ENCODE measurements around the gene FRY.

The FRY gene

DNA sequence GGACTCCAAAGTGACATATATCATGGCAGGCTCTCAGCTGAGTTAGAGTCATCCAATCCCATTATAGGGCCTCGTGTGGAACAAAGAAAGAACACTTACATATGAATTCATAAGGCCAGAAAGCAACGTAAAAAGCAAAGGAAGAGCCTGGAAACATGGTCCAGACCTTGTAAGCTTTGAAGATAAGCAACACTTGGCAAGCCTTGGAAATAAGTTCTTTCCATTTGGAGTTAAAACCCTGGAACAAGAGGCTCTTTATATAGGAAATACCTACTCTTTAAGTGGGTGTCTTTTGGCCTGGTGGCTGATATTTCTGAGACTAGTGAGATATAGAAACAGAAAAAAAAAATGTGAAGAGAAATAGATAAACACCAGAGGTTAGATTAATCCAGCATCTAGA, 234.2 kb downstream of the FRY start:
- DNase-seq = no peak

DNA sequence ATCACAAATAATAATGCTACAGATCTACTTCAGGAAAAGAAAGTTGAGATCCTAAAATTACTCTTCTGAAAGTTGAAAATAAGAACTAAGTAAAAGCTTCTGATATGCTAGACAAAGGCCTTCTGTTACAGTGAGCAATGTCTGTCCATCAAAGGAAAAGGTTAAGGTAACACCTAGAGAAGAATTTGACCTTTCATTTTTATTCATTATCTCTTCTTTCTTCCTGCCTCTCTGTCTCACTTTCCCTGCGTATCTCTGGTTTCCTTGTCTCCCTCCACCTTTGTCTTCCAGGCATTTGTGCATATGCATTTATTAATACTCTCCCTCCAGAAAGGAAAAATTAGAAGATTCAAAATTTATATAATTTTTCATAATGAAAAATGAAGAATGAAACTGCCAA, 234.6 kb downstream of the FRY start:
- no peak for DNase-seq

DNA sequence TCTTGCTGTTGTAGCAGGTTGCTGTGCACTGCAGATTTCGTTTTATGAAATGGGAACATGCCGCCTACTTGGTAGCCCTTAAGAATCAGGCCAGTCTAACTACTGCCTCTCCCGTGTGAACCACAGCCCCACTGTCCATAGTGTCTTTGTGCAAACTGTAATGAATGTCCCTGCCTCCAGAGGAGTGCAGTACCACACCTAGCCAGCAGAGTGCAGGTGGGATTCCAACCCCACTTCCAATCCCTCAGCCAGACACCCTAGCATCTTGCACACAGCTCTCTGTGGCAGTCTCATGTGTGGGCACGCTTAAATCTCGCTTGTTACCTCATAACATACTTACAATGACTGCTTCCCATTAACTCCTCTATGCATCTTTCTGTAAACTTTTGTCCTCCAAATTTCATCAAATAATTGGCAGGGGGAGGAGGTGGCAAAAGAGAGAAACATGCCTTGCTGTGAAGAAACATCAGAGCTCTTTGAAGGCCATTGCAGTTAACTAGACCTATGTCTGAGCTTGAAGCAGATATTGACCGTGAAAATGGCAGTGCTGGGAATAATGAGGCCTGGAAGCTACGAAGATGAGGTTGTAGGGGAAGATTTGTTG, 236.4 kb downstream of the FRY start:
- DNase-seq = no peak

DNA sequence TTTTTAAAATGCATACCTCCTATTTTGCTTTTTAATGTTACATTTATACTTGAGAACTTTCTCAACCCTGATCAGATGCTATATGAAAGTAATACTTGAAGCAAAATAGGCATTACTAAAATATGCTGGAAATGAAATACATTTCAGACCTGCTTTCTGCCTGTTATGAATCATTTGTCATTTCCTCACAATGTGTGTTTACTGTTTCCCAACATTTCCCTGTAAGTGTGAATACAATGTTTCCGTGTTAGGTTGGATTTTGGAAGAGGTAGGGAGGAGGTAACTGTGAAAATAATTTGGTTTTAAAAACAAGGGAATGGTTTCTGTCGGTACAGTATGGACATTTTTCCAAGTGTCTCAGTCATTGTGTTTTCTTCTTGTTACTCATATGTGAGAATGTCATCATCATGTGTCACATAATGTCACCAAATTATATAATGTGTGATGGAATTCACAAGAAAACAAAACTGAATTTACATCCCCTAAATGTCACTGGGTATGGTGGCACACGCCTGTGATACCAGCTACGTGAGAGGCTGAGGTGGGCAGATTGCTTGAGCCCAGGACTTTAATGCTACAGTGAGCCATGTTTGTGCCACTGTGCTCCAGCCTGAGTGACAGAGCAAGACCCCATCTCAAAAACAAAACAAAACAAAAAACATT, 240.6 kb downstream of the FRY start:
- DNase-seq = no peak

DNA sequence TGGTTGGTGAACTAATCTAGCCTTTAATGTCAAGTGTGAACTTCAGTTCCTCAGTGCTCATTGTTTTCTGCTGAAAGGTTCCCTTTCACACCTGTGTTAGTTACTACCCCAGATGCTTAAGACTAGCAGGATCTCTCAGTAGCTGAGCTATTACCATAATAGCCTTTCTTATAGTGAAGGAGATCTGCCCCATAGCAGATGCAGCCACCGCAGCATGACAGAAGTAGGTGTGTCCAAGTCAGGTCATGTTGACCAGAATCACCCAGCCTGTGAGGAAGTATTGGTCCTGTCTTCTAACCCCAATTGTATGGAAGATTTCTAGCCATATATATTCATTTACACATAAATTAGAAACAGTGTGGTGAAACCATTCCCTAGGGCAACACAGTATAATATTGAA, 246.3 kb downstream of the FRY start:
- no peak for DNase-seq

DNA sequence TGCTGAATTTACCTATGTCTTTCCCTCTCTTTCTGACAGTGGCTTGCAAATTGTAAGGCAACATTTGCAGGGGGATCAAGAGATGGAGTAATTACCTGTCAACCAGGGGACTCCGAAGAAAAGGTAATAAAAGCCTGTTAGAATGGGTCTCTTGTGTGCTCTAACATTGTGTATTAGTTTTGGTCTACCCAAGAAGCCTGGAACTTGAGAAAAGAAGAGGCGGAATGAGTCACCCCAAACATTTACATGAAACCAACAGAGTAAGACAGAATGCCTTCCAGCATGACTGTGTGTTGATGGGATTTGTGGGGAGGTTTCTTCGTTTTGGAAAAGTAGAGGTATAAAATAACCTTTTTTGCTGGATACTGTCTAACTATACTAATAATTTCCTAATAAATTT, 246.9 kb downstream of the FRY start:
- DNase-seq = peak; percentile 25

DNA sequence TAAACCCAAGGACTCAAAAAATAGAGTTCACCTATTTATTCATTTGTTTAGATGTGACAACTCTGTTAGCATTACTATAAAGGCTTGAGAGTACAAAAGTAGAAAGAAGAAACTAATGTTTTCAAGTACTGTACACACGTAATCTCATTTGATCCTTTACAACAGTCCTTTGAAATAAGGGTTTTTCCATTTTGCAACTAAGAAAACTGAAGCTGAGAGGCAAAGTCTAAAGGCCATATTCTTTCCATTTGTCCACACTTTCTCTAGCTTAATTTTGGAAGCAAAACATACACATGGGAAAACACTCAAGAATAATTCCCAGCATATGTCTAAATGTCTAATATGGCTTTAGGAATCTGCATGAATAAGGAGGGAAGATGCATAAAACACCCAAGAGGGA, 249.5 kb downstream of the FRY start:
- DNase-seq = no peak

DNA sequence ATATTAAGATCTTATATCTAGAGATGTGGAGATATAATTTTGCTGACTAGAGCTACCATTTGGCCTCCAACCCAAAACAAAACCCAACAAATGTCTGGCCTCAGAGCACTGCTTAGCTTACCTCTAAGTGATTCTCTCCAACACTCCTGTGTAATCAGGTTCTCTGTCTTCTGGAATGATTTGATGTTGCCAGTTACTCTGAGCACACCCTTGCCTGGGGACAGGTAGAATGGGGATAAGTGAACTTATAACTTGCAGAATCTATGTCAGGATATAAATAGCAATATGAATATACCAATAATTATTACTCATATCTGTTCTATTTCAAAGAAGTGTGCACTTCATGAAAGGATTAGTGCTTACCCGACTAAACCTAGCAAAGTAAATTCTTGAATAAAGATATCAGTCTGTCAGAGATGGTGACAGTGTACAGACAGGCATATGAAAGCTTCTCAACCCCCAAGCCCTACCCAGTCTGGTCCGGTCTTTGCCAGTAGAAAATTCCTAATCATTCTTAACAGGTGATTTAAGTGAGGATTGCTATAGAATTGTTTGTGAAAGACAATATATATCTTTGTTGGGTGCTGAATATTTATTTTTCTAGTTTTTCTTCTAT, 250.6 kb downstream of the FRY start:
- no peak for DNase-seq

DNA sequence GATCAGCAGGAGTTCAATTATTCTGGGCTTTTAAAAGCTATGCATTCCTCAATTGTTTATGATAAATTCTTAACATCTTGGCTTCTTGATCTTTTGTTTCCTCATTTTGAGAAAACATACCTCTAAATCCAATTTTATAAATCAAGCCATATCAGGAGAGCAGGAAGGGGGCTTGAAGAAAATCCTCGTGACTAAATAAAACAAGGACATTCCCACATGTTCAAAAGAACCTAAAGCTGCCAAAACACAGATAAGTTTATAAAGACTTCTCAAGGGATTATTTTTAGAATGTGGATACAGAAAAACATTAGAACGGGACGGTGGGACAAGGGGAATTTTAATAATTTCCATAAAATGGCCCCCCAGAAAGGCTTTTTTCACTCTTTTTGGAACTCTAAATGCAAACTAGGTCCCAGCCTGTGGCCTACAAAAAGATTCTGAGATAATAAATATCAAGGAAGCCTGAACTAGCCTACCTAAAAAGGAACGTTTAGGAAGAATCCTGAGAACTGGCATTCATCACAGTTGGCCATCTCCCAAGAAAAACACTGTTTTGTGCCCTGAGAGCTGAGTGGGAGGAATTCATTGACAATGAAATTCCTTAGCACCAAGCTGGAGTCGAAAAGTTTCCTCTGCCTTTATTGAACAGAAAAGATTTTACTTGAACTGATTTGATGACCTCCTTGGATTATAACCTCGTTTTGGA, 253.5 kb downstream of the FRY start:
- peak; percentile 45 for DNase-seq

DNA sequence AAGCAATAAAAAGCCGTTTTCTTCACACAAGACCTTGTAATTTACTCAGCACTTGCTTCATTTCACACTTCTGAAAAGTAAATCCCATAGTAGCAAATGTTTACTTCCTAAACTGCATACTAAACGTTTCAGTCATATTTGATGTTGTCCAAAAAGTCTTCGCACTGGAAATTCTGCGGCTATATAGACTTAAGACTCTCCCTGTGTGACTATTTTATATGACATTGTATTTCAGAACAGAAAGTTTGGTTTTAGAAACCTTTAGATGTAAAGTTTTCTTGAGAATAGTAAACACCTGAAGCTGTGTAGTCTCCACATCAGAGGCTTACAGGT, 254.0 kb downstream of the FRY start:
- DNase-seq = no peak

DNA sequence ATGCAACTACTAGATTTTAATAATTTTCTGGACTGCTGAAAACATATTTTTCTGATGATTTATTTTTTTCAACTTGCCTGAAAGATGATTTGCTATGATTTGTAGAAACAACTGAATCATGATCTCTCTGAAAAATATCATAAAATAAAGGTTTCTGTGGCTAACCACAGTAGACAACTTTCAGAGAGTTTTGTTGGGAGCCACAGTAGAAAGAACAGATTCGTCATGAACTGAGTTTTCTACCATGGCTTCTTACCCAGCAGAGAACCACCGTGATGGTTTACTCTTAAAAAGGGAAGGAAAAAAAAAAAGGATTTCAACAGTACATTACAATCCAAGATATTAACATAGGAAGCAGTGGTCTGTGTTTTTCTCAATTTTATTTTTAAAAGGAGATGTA, 265.6 kb downstream of the FRY start:
- peak; percentile 5 for DNase-seq

DNA sequence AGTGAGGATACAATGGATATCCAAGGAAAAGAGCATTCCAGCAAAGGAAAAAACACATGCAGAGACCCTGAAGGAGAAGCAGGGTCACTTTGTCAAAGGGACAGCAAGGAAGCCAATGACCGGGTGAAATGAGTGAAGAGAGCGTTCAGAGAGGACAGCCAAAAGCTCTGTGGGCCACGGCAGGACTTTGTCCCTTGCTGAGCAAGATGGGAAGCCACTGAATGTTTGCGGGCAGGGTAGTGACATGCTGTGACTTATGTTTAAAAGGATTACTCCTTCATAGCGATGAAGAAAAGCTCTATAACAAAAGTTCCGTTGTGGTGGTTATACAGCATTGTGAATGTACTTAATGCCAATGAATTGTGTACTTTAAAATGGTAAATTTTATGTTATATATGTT, 267.1 kb downstream of the FRY start:
- no peak for DNase-seq

DNA sequence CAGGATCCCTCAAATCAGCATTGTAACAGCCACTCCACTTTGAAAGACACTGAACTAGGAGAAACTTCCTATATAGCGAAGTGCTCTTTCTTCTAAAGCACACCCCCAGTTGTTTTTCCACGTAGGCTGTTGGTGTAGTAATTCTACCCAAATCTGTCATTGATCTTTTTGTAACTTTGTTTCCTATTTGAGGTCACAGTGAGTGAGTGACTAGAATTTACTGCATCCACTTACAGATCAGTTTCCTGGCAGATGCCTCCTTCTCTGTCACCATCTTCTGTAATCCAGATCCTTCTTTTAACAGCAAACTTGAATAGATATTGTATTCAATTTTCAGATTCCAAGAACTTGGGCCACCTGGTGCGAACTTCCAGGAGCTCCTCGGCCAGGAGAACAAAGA, 268.3 kb downstream of the FRY start:
- no peak for DNase-seq

DNA sequence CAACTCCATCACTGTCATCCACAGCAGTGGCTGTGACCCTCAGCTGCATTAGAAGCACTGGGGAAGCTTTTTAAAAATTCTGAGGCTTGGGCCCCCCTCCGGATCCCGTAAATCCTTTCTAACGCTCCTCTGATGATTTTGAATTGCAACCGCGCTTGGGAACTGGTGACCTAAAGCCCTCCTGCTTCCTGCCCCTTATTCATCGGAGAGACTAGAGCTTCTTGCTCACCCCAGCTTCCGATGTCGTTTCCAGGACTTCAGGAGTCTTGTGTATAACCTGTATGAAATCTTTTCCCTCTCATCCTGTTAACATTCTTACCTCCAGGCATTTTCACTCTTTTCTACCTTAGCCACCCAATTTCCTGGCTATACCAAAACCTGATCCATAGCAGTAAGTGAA, 268.8 kb downstream of the FRY start:
- no peak for DNase-seq

DNA sequence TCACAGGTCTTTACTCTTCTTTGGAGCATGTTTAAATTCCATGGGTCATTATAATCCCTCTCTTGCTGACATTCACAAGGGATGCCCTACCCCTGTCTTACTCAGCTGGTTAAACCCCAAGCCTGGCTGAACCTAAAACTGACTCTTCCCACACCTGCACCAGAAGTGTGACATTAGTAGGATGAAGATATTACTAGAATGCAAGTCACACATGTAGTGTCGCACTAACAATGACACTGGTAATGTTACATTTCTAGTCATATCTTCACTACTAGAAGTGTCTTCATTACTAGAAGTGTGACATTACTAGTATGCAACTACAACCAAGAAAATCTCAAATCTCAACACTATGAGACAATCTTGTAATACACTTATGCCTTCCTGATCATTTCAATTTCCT, 269.3 kb downstream of the FRY start:
- no peak for DNase-seq

DNA sequence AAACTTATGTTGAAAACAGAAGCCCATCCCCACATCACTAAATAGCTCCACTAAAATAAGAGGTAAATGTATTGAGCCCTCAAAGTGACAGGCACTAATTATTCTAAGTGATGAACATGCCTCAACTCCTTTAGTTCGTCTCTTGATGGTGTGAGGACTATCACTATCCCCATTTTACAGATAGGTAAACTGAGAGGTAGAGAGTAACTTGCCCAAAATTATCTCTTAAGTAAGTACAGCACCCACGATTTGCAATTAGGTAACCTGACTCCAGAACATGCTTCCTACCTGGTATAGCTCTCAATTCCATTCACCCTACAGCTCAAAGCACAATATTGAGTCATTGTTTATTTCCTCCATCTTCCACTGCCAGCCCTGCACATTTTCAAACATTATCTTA, 270.9 kb downstream of the FRY start:
- DNase-seq = no peak

DNA sequence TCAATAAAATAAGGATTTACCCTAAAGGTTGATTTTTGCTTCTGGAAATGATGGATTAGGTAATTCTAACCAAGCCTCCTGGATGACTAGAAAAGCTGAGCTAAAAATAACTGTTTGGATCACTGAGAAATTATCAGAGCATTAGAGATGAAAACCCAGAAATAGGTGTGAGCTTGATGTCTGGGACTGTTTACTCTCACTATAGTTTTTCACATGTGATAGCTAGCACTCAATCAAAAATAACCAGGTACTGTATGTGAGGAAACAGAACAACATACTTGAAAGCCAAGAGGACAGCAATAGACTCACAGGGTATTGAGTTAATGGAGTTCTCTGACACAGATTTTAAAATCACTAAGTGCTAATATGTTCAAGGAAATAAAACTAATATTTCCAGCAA, 274.1 kb downstream of the FRY start:
- no peak for DNase-seq

DNA sequence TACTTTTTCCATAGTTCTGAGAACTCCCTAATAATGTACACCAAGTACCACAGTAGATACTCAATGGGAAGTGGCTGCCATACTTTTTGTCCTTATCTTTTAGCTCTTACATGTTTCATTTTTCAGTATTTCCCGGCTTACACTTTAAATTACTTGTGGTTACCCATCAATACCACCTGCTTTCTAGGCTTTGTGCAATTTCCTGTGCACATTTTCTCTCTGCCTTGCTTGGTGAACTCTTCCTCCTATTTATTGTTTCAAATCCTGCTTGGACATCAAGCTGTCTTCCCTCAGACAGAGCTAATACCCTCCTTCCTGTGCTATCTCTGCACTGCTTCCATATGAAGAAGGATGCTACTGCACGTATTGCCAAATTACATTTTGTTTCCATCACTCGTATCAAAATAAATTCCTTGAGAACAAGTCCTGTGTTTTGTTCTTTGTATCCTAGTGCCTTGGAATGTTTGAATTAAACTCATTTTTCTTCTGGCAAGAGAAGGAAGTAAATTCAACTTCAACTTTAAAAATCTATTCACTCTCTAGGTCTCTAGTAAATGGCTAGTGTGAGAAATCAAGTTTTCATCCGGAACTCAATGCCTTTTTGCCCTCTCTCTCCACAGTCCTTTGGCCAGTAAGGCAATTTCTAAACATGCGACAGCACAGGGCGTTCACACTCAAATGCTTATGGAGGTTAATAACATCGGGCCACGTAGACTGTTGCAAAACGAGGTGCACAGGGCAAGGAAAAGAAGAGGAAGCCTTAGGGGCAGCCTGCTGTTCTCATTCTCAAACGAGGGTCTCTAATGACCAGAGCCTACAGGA, 277.9 kb downstream of the FRY start:
- DNase-seq = no peak

DNA sequence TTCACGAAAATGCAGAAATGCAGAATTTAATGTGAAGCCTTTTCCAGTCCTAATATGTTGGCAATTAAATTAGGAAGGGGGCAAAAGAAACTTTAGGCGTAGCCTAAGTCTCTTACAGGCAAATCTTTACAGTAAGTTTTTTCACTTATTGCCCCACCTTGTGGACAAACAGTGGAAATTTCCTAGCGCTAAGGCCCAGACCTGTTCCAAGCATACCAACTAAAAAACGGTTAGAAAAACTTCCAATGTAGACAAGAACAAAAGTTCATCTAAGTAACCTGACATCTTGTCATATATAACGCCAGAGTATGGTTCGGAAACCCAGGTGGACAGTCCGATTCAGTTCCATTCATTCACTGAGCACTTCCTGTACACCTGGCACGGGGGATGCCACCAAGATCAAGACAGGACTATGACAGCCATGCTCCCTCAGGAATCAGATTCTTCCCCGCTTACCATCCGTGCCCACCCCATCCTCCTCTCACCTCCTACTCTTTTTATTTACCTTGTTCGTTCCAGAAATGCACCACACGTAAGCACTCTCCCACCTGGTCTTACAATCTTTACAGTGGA, 278.6 kb downstream of the FRY start:
- DNase-seq = peak; percentile 52

DNA sequence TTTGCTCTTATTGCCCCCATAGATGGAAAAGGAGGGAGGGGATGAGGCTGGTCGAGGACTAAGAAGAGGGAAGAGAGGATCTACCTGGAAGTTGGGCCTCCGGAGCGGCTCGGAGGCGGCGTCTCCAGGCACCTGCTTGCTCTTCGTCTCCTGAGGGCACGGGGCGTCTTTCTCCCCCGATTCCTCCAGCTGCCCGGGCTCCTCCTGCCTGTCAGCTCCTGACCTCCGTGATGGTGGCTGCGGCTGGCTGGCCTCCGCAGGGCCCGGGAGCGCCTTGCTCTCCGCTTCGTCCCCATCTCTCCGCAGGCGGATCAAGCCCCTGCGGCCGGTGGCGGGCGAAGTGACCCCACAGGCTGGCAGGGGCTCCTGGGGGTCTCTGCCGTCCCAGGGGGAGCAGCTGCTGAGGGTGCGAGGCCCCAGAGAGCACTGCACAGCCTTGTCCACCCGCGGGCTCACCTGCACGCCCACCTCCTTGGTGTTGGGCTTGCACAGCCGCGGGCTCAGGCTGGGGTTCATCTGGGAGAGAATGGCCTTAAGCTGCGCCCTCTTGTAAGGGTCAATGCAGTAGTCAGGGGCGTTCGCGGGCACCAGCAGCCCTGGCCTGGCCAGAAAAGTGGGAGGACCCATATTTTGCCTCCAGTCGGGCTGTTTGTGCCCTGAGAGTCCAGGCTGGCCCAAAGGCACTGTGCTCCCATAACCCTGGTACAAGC, 279.8 kb downstream of the FRY start:
- no peak for DNase-seq

DNA sequence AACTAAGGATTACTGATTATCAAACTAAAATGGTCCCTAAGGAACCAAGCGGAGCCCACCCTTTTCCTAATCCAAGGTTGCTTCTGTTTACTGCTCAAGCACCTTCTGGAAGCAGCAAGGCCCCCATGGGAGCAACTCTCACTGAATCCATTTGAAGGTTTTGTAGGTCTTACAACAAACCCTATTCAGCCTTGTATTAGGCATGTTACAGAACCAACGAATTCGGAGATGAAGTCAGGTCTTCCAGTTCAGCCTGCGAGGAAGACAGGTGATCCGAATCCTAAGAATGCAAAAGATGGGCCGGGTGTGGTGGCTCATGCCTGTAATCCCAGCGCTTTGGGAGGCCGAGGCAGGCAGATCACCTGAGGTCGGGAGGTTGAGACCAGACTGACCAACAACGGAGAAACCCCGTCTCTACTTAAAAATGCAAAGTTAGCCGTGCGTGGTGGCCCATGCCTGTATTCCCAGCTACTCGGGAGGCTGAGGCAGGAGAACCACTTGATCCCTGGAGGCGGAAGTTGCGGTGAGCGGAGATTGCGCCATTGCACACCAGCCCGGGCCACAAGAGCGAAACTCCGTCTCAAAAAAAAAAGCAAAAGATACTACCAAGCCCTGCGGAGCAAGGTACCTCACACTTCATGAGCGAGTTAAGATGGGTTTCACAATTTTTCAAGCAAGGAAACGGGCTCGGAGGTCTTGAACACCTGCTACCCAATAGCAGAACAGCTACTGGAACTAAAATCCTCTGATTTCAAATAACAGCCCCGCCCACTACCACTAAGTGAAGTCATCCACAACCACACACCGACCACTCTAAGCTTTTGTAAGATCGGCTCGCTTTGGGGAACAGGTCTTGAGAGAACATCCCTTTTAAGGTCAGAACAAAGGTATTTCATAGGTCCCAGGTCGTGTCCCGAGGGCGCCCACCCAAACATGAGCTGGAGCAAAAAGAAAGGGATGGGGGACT, 283.0 kb downstream of the FRY start:
- peak; percentile 51 for DNase-seq

Data from fibroblast of skin of abdomen (primary cell).